Stimulated activated CD8-positive, alpha-beta memory T cell treated with anti-CD3 and anti-CD28 coated beads, Interleukin-2, amount 100 ng/mL, for 1 hour (primary cell): ENCODE results near the gene ZSCAN10.

Experiments
- DNase-seq, 2 donors: peaks; one replicate each; pipeline ENCODE4 v3.0.0-alpha.2; 2020; ENCODE audit warnings: low read depth in 2 of 2

The ZSCAN10 gene

GRCh38 chr16:3046641-3047386 lies 52.3 kb downstream of the ZSCAN10 start:
- DNase-seq = no peak

DNA sequence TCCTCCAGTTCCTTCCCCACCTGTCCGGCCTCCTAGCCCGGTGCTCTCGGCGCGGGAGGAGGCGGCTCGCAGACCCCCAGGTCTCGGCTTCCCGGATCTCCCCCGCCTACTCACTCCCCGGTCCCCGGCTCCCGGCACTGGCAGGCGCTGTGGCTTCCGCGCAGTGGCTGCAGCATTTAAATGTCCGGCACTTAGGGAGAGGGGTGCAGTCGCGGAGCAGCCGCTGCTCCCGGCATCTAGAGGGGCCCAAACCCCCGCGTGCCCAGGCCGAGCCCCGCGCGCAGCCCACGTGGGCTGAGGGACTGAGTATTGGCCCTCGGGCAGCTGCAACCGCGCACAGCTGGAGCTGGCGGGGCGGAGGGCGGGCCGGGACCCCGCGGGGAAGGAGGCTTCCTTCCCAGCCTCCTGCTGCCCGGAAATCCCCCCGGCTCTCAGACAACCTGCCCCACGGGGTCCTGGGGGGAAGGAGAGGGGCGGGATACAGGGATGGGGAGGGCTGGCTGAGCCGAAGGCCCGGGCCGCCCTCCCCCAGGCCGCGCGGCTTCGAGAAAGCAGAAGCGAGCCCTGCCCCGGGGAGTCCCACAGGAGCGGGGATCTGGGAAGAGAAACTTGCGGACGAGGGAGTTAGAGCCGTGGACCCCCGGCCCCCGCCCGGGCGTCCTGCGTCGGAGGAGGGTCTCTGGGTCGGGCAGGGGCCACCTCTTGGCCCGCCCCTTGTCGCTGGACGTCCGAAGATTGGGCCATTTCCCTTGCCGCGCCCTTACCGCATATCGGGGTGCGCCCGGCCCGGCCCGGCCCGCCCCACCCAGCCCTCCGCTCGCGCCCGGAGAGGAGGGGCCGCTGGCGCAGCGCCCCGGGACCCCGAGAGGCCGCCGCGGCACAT lies 53.1 kb downstream of the ZSCAN10 start, which contains the start of gene MMP25:
TSS of gene MMP25 (plus strand) at position 804 of the 883 bp plus-strand sequence. CDS start 357 bp downstream, outside the sequence.
- no peak for DNase-seq

DNA sequence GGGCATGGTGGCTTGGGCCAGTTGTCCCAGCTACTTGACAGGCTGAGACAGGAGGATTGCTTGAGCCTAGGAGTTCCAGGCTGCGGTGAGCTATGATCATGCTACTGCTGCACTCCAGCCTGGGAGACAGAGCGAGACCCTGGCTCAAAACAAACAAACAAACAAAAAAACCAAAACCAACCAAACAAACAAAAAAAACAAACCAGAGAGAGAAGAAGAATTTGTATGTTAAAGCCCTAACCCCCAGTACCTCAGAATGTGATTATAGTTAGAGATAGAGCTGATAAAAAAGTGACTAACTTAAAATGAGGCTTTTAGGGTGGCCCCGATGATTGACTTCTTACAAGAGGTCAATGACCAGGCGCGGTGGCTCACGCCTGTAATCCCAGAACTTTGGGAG lies 54.4 kb downstream of the ZSCAN10 start:
- no peak for DNase-seq

DNA sequence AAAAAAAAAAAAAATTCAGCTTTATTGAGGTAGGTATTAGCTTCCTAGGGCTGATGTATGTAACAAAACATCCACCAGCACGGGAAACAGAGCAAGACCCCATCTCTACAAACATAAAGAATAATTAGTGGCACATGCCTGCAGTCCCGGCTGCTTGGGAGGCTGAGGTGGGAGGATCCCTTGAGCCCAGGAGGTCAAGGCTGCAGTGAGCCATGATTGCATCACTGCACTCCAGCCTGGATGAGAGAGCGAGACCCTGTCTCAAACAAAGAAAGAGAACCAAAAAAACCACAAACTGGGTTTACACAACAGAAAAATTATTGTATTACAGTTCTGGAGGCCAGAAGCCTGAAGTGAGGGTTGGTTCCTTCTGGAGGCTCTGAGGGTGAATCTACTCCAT lies 56.7 kb downstream of the ZSCAN10 start:
- no peak for DNase-seq

GRCh38 chr16:3038896-3039295 lies 60.2 kb downstream of the ZSCAN10 start:
- DNase-seq = no peak
